Astrocyte of the spinal cord (primary cell): ENCODE measurements around the gene EIF5A2.

Experiments
- DNase-seq: peaks from one replicate; pipeline ENCODE4 v3.0.0; 2011; ENCODE audit warnings: low read depth, low spot score
- H3K4me3 ChIP-seq: 2 replicates; pipeline ENCODE4 v1.5.1; 2011; ENCODE audit warnings: low read depth, mild to moderate bottlenecking, low read length, moderate library complexity
- CTCF ChIP-seq: IDR thresholded peaks from 2 replicates; pipeline ENCODE4 v1.5.1; 2012; ENCODE audit warnings: low read depth, mild to moderate bottlenecking, low read length, inconsistent platforms
- in situ Hi-C: cut with HindIII; loops from 2 replicates; pipeline ENCODE4 v1.10.0; 2017; ENCODE audit warnings: low sequenced_read_pairs

The EIF5A2 gene

GRCh38 chr3:170876537-170876936 lies 31.9 kb downstream of the EIF5A2 start:
- no peak for DNase-seq
- H3K4me3 ChIP-seq, result no peak overlapping the region
- in situ Hi-C loops, result no loop called here
- no peak for TF ChIP-seq CTCF

GRCh38 chr3:170869645-170870593 lies 38.5 kb downstream of the EIF5A2 start, which contains the start of gene RPL22L1:
Gene RPL22L1, minus strand, starts transcription at chr3:170870195. Its CDS starts 28 bp downstream, at chr3:170870167.
- in situ Hi-C loops, result no loop called here
- peak; percentile 97 for DNase-seq
- H3K4me3 ChIP-seq, result peak within 1 kb of the TSS; percentile 93
- peak; percentile 6 for TF ChIP-seq CTCF

- no peak for DNase-seq
- peak overlapping the region; percentile 93 for H3K4me3 ChIP-seq
- no peak for TF ChIP-seq CTCF
- in situ Hi-C loops, result no loop called here
These were observed 39.2 kb downstream of the EIF5A2 start for GRCh38 chr3:170869239-170869590.

- TF ChIP-seq CTCF, result no peak
- DNase-seq, result no peak
- peak overlapping the region; percentile 93 for H3K4me3 ChIP-seq
- in situ Hi-C loops, result no loop called here
These were observed 39.7 kb downstream of the EIF5A2 start for GRCh38 chr3:170868577-170869238.

- no peak overlapping the region for H3K4me3 ChIP-seq
- in situ Hi-C loops, result no loop called here
- DNase-seq, result no peak
- TF ChIP-seq CTCF, result no peak
These were observed 41.1 kb downstream of the EIF5A2 start for GRCh38 chr3:170867143-170867937.

GRCh38 chr3:170866499-170866898 lies 41.9 kb downstream of the EIF5A2 start:
- in situ Hi-C loops, result no loop called here
- no peak for TF ChIP-seq CTCF

More at GRCh38 chr3:170866499-170866898, 41.9 kb downstream of the EIF5A2 start:
- no peak overlapping the region for H3K4me3 ChIP-seq
- DNase-seq, result no peak
